ENCODE data around the gene DNAH8.

DNAH8 gene, protein sequence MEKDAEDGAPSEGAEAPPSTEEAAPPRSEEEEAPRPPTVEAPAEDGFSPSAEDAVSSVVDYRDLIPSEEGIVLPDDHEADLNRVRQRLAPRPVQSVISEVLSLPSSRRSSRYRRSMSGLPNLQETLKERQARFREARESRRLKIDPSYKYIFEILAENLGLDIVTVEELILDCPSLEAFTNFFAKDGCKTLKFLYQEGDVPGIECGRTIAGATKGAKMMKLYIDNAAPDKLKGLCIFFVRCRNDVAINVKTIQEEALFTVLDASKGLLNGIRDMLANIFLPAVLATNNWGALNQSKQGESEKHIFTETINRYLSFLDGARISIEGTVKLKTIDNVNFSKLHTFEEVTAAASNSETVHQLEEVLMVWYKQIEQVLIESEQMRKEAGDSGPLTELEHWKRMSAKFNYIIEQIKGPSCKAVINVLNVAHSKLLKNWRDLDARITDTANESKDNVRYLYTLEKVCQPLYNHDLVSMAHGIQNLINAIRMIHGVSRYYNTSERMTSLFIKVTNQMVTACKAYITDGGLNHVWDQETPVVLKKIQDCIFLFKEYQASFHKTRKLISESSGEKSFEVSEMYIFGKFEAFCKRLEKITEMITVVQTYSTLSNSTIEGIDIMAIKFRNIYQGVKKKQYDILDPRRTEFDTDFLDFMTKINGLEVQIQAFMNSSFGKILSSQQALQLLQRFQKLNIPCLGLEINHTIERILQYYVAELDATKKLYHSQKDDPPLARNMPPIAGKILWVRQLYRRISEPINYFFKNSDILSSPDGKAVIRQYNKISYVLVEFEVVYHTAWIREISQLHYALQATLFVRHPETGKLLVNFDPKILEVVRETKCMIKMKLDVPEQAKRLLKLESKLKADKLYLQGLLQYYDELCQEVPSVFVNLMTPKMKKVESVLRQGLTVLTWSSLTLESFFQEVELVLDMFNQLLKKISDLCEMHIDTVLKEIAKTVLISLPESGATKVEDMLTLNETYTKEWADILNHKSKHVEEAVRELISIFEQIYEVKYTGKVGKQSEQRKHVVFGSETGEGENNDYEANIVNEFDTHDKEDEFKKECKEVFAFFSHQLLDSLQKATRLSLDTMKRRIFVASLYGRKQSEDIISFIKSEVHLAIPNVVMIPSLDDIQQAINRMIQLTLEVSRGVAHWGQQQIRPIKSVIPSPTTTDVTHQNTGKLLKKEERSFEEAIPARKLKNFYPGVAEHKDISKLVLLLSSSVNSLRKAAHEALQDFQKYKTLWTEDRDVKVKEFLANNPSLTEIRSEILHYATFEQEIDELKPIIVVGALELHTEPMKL (N-terminal part only)

DNA sequence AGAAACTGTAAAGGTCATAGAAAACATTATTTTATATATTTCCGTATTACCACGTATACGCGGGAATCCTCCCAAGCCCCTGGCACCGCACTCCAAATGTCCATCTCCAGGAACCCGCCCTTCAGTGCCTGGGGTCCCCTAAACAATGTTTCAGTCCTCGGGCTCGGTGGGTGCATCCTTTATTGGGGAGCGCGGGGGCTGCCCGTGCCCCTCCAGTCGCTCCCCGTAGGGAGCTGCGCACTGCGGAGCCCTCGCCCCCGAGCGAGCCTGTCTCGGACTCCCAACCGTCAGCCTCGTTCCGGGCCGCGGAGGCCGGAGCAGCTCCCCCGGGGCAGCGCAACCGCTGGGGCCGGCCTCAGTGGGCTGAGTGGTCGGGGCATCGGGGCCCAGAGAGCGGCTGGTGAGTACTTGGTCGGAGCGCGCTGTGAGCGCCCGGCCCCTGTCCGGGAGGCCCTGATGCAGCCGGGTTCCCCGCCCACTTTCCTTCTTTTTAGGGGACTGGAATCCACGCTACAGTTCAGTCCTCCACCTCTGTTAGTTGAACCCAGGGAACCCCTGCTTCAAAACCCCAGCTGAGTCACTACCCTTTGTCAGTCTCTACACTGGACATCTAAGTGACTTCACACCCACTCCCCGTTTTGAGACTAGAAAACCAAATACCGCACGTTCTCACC, at the start of gene DNAH8:
Gene DNAH8 (plus strand): TSS at position 296 of the 674 bp plus-strand sequence. CDS start 7,499 bp downstream, outside the sequence.
- H3K36me3 ChIP-seq (ENCODE audit: control insufficient read depth, low read length): no peaks in the 10 kb centered on the region
- H3K9me3 ChIP-seq (ENCODE audit: control insufficient read depth, insufficient read depth, low read length): no peaks in the 10 kb centered on the region
- H3K4me1 ChIP-seq (ENCODE audit: control insufficient read depth, low read length): no peaks in the 10 kb centered on the region
- no peaks in the 10 kb centered on the region for H3K79me2 ChIP-seq (ENCODE audit: control insufficient read depth, low read length)
- no peak within 1 kb of the TSS for H3K27ac ChIP-seq (ENCODE audit: low read depth, low read length)
- H3K27me3 ChIP-seq (ENCODE audit: control insufficient read depth, low read length): peaks cover 47% of the 10 kb centered on the region
- no peaks in the 10 kb centered on the region for H3F3A ChIP-seq (ENCODE audit: control insufficient read depth, insufficient read depth)
- no peak within 1 kb of the TSS for H3K4me2 ChIP-seq (ENCODE audit: low read length)
- no peaks in the 10 kb centered on the region for H4K20me1 ChIP-seq (ENCODE audit: control insufficient read depth, insufficient read depth, low read depth, low read length)
- TF ChIP-seq EZH2phosphoT487 (IDR thresholded peaks at IDR 0.05; ENCODE audit: borderline replicate concordance, low read length): no peak
- TF ChIP-seq, protein P1, sequence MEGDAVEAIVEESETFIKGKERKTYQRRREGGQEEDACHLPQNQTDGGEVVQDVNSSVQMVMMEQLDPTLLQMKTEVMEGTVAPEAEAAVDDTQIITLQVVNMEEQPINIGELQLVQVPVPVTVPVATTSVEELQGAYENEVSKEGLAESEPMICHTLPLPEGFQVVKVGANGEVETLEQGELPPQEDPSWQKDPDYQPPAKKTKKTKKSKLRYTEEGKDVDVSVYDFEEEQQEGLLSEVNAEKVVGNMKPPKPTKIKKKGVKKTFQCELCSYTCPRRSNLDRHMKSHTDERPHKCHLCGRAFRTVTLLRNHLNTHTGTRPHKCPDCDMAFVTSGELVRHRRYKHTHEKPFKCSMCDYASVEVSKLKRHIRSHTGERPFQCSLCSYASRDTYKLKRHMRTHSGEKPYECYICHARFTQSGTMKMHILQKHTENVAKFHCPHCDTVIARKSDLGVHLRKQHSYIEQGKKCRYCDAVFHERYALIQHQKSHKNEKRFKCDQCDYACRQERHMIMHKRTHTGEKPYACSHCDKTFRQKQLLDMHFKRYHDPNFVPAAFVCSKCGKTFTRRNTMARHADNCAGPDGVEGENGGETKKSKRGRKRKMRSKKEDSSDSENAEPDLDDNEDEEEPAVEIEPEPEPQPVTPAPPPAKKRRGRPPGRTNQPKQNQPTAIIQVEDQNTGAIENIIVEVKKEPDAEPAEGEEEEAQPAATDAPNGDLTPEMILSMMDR (IDR thresholded peaks at IDR 0.05; ENCODE audit: low read depth, low read length, poor library complexity, severe bottlenecking): no peak
- no peak within 1 kb of the TSS for H3K4me3 ChIP-seq (ENCODE audit: low read length)
- no peaks in the 10 kb centered on the region for H3K9me2 ChIP-seq (replicated peaks; ENCODE audit: control insufficient read depth, low read length)

DNA sequence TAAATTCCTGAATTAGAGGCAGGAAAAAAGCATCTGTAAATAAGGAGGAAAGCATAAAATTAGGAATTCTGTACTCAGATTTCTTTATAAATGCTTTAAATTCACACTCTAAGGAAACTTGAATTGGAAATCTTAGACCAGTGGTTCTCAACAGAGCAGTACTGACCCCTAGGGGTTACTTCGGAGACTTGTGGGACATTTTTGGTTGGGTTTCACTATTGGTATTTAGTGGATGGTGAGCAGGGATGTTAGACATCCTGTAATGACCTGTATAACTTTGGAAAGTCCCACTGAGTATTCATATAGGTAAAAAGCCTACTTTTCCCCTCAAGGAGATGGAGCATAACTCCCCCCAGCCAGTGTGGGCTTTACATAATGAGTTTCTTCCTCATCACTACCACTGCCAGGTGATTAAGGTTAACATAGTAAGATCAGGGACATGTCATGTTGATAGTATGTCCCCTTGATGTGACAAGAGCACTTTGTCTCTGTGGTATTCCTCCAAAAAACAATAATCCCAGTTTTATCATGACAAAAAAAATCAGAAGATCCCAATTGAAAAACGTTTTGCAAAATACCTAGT, 43.1 kb upstream of the DNAH8 start:
- no peak overlapping the region for H3K4me2 ChIP-seq (ENCODE audit: low read length)
- peaks cover 14% of the 10 kb centered on the region for H3K4me1 ChIP-seq (ENCODE audit: control insufficient read depth, low read length)
- H3K9me3 ChIP-seq (ENCODE audit: control insufficient read depth, insufficient read depth, low read length): no peaks in the 10 kb centered on the region
- H3K79me2 ChIP-seq (ENCODE audit: control insufficient read depth, low read length): no peaks in the 10 kb centered on the region
- H3K27ac ChIP-seq (ENCODE audit: low read depth, low read length): no peak overlapping the region
- H3K4me3 ChIP-seq (ENCODE audit: low read length): no peak overlapping the region
- no peaks in the 10 kb centered on the region for H3K9me2 ChIP-seq (replicated peaks; ENCODE audit: control insufficient read depth, low read length)
- H3K36me3 ChIP-seq (ENCODE audit: control insufficient read depth, low read length): peaks cover 27% of the 10 kb centered on the region
- H3F3A ChIP-seq (ENCODE audit: control insufficient read depth, insufficient read depth): peaks cover 10% of the 10 kb centered on the region
- no peak for TF ChIP-seq EZH2phosphoT487 (IDR thresholded peaks at IDR 0.05; ENCODE audit: borderline replicate concordance, low read length)
- TF ChIP-seq, protein P1 (IDR thresholded peaks at IDR 0.05; ENCODE audit: low read depth, low read length, poor library complexity, severe bottlenecking): peak; percentile 74
- no peaks in the 10 kb centered on the region for H3K27me3 ChIP-seq (ENCODE audit: control insufficient read depth, low read length)
- no peaks in the 10 kb centered on the region for H4K20me1 ChIP-seq (ENCODE audit: control insufficient read depth, insufficient read depth, low read depth, low read length)
